Stimulated activated CD4-positive, alpha-beta T cell treated with anti-CD3 and anti-CD28 coated beads, Interleukin-1b, Interleukin-23, amount 100 ng/mL, for 1 hour (primary cell): ENCODE data around the gene ADAMTS20.
"Not testable (repeated sequence)": the region's sequence is repeated elsewhere in the genome, so short reads cannot be mapped to it uniquely, and the experiment has no call there.

Experiments
- DNase-seq, 2 donors: peaks; one replicate each; pipeline ENCODE4 v3.0.0-alpha.2; 2020; ENCODE audit warnings: low read depth in 2 of 2

ADAMTS20 gene

DNA sequence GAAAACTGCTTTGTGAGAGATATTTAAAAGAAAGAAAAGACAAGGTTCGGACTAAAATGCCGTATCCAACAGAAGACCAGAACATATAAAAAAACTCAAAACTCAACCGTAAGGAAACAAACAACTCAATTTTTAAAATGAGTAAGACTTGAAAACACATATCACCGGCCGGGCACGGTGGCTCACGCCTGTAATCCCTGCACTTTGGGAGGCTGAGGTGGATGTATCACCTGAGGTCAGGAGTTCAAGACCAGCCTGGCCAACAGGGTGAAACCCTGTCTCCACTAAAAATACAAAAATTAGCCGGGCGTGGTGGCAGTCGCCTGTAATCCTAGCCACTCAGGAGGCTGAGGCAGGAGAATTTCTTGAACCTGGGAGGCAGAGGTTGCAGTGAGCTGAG is 192.0 kb downstream of the ADAMTS20 start:
- DNase-seq = not testable (repeated sequence)

DNA sequence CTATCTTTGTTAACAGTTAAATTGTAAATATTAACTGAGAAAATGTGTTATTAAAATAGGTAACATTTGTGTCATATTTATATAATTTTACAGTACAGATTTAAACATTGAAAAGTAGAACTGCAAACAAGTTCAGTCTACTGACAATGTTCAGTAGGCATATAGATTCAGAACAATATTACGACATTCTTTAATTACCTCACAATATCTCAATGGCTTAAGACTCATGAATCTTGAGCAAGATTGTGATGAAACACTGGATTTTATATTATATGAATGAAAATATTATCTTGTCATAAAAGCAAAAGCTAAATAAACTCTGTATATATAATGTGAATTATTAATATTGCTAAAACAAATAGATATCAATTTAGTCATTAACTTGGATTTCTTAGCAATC is 194.9 kb downstream of the ADAMTS20 start:
- no peak for DNase-seq

DNA sequence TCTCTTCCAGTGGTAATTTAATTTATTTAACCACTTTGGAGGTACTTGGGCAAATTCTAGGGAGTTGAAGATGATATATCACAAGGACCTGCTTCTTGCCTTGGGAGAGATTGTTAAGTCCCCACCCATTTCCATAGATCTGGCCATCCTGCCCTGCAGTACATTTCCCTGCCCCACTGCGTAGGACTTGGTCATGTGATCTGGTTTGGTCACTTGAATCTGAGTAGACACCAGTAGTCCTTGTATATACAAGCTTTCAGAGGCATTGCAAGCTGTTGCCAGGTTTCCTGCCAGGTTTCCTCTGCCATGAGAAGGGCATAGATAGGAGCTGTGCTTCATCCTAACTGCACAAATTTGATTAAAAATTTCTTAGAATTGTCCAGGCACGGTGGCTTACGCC is 200.0 kb downstream of the ADAMTS20 start:
- DNase-seq = no peak

DNA sequence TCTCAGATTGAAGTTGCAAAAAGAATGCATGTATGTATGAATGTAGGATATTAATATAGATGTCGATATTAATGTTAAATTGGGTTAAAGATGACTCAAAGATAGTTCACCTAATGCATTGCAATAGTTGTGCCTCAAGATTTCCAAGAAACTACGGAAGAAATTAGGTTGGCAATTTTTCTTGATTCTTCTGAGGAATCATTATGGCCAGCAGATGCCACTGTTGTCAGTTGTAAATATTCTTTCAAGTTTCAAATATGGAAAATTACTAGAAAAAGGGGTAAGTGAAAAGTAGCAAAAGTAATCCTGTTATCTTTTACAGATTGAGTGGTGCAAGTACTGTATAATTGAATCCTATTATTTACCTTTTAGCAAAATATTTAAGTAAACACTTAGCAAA is 202.1 kb downstream of the ADAMTS20 start:
- DNase-seq = no peak

DNA sequence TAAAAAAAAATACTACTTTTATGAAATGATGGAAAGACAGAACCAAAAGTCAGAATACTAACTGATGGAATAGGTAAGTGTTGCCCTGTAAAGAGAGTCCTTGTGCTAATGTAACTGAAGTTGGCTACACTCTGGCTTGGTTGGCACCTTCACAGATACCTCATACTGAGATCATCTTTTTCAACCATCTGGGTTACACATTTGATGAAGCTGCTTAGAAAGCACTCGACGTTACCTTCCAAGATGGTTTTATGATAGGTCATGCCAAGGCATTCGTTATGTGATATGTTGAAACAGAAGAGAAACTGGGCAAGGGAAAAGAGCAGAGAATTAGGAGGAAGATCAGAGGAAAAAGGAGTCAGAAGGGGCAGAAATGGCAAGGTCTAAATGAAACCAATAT is 203.8 kb downstream of the ADAMTS20 start:
- no peak for DNase-seq

DNA sequence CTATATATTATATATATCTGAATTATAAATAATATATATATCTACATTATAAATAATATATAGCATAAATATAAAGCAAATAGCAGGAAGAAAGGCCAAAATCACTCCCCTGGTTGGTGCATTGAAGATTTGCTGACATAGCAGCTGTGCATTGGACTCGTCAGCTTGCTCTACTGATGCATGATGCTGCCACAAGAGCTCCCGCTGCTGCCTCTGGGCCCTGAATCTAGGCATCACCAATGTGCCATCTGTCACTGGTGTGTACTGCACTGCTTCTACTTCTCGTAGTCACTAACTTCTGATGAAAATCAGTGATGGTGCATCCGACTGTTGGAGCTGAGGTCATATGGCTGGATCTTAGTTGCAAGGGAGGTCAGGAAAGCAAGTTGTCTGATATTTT is 205.0 kb downstream of the ADAMTS20 start:
- DNase-seq = no peak

DNA sequence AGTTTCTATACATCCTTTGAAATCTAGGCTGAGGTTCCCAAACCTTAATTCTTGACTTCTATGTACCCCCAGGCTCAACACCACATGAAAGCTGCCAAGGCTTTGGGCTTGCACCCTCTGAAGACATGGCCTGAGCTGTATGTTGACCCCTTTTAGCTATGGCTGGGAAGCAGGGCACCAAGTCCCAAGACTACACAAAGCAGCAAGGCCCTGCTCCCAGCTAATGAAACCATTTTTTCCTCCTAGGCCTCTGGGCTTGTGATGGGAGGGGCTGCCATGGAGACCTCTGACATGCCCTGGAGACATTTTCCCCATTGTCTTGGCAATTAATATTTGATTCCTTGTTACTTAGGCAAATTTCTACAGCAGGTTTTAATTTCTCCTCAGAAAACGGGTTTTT is 207.0 kb downstream of the ADAMTS20 start:
- DNase-seq = no peak

DNA sequence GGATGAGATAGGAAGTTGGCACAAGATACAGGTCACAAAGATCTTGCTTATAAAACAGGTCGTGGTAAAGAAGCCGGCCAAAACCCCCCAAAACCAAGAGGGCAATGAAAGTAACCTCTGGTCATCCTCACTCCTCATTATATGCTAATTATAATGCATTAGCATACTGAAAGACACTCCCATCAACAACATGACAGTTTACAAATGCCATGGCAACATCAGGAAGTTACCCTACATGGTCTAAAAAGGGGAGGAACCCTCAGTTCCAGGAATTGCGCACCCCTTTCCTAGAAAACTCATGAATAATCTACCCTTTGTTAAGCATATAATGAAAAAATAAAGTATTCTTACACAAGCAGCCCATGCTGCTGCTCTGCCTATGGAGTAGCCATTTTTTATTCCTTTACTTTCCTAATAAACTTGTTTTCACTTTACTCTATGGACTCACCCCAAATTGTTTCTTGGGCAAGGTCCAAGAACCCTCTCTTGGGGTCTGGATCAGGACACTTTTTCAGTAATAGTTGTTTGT is 210.2 kb downstream of the ADAMTS20 start:
- DNase-seq = not testable (repeated sequence)

DNA sequence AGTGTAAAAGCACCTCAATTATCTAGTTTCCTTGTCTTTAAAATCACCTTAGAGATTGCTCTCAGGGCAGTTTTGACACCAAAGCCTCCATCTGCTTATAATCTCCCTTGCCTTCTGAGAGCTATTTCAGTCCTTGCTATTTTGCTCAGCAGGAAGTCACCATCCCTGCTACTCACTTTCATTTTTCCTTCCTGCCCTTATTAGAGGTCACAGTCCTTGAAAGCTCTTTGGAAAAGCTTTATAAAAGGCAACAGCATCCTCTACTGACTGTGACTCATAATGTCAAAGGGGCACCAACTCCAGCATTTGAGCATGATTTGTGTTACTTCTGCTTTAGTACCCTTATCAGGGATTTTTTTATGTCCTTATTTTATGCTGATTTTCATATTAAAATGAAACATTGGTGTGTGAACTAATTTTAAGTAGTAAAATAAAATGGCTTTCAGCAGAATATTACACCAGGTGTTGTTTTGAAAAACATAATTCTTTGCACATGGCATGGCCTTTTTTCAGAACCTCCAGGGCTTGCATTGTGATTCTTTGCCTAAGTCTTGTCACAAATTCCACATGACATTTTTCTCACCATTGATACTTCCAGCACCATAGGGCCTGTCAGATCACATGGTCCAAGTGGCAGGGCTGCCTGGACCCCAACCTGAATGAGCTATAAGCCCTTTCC is 213.0 kb downstream of the ADAMTS20 start:
- DNase-seq = no peak

DNA sequence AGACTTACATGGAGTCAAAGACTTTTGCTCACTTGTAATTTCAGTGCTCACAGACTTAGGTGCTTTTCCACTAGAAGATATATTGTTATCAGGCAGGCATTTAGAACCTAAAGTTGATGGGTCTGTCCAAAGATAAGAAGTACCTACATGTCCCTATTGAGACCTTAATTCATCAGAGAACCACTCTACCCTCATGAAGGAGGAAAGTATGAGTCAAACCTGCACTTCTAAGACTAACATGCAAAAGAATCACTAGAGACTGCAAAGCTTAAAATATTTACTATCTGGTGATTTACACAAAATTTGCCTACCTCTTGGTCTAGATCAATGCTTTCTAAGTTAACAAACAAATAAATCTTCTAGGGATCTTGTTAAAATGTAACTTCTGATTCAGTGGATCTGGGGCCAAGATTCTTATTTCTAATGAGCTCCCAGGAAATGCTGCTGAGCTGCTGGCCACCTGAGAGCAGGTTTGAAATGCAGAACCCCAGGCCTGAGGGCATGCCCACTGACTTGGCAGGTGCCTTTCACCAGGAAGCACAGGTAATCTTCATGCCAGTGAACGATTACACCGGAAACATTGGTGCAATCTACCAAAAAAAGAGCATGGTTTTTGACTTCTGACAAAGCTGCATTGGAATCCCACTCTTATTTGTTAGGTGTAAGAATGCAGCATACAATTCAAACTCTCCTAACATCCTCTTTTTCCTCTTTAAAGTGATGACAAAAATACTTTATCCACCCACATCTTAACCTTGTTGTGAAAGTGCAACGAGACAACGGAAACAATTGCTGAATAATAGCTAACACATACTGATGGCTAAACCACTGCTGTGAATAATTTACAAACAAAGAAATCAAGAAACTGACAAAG is 214.2 kb downstream of the ADAMTS20 start:
- DNase-seq = no peak

DNA sequence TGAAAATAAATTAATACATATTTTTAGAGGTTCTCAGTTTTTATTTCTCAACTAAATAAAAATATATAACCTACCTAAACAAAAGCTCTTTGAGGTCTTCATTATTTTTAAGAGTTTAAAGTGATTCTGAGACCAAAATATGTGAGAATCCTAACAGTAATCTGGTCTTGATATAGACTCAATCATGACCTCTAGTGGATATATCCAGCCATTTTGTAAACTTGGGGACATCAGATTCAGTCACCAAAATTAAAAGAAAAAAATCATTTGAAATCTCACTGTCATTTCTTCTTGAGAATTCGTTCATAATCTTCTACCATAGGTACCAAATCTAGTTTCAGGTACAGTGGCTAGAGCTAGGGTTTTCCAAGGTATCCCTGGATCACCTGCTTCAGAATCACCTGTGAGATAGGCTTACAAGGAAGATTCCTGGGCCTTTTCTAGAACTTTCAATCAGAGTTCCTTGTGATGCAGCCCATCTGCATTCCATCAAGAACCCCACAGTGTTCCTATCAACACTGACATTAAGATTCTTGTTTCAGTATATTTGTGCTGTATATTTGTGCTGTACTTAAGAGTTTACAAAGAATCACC is 214.9 kb downstream of the ADAMTS20 start:
- no peak for DNase-seq

DNA sequence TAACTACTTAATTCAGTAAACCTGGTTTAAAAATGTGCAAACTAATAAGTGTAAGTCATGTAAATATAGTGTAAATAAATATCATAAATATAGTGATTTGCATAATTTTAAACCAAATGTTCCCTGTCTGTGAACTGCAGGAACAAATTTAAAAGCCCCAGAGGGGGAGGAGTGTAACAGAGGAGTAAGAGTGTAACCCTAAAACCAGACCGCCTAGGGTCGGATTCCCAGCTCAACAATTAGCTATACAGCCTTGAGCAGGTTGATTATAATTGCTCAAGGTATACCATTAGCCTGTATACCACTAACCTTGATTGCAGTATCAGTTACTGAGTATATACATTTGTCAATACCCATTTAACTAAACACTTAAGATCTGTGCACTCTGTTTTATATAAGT is 218.4 kb downstream of the ADAMTS20 start:
- DNase-seq = no peak

DNA sequence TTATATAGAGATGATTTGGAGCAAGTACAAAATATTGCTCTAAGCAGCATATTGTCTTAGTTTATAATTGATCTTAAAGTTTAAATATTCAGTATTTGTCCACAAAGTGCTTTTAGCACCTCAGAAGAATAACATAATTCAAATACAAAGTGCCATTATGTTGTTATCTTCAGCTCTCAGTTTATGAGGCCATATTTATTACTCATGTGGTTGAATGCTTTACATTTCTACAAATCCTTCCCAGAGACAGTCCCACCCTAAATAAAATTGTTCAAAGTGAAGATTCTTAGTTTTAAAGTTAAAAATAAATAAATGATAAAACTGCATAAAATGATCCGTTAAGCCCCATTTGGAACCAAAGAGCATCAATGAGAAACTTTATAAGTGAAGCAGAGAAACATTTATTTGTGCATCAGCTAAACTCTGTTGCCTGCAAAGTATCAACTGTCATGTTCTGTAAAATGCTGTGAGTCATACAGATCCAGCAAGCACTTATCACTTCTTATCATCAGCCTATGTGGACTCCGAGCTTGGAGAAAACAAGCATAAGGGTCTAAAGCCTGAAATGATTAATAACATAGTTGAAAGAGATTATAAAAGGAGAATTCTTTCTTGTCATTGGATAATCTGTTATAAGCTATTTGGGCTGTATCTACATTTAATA is 218.9 kb downstream of the ADAMTS20 start:
- DNase-seq = no peak

DNA sequence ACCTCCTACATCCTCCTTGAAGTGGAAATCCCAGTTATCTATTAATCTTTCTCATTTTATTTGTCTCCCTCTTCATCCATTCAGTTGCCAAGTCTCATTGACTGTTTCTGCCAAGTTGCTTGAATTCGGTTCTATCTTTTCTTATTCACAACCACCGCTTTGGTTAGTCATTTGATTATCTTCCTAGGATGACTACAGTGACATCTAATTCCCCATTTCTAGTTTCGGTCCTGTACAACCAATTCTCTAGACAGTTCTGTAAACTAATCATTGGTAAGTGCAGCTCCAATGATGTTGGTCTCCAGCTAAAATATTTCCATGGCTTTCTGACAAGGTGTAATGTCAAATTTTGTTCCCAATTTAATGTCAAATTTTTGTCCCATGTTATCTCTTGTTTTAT is 220.1 kb downstream of the ADAMTS20 start:
- no peak for DNase-seq

DNA sequence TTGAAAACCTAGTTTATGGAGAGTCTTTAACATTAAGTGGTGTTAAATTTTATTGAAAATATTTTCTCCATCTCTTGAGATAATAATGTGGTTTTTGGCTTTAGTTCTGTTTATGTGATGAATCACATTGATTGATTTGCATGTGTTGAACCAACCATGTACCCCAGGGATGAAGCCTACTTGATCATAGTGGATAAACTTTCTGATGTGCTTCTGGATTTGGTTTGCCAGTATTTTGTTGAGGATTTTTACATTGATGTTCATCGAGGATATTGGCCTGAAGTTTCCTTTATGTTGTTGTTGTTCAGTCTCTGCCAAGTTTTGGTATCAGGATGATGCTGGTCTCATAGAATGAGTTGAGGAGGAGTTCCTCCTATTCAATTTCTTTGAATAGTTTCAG is 222.6 kb downstream of the ADAMTS20 start:
- no peak for DNase-seq

DNA sequence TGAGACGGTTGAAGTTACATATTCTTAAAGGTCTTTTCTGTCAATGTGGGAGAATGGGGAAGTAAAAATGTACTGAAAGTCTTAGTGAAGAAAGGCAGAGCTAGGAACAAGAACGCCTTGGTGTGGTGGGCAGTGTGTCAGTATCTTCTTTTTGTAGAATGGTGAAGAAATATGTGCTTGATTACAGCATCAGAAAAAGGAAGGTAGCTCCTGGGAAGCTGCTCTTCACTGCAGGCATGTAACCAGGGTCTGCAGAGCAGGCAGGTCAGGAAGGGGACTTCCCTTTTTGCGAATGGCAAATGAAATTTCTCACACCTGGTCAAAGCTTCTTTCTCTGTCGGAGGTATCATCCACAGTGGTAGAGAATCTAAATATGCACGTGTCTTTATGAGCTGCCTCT is 226.2 kb downstream of the ADAMTS20 start:
- no peak for DNase-seq

DNA sequence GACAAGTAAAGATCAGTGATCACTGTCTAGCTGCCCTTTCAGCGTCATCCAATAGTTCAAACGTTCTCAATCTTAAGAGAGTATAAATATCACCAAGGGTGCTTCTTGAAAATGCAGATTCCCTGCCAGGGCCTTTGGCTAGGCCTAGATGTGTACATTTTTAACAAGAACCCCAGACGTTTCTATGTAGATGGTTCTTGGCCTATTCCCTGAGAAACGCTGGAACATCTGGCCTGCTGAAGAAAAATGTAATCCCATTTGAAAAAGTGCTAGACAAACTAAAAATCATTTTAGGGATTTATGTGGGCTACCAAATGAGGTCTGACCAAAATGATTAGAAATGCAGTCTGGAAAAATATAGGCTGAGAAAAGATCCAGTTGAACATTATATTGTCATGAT is 231.7 kb downstream of the ADAMTS20 start:
- DNase-seq = no peak

DNA sequence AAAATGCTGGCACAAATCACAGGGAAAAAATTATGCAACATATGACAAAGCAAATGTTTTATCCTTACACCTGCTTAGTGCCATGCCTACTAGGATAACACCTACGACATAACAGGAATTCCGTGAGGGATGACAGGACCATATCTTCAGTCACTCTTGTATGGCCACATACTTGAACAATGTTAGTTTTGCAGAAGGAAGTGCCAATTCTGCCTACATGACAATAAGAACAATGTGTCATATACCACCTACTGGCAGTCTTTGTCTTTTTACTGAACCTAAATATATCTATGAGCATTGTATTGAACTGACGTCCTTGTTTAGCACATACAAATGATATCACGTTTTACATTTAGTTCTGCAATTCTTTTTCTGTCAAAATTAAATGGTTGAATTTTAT is 234.0 kb downstream of the ADAMTS20 start:
- no peak for DNase-seq

DNA sequence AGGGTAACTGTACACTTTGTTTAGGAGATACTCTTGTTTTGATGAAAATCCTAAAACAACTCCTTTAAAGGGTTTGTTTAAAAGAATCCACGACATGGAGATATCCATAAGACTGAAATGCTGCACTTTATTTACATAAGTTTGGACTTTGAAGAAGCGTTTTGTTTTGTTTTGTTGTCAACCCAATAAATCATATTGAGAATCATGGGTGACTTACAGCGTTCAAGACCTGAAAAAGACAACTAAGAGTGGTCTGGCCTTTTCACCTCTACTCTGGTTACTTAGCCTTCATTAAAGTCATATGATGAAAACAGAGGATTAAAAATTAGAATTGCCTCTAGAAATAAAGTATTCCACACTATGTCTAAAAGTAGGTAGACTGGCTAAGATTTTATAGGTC is 234.8 kb downstream of the ADAMTS20 start:
- DNase-seq = no peak

DNA sequence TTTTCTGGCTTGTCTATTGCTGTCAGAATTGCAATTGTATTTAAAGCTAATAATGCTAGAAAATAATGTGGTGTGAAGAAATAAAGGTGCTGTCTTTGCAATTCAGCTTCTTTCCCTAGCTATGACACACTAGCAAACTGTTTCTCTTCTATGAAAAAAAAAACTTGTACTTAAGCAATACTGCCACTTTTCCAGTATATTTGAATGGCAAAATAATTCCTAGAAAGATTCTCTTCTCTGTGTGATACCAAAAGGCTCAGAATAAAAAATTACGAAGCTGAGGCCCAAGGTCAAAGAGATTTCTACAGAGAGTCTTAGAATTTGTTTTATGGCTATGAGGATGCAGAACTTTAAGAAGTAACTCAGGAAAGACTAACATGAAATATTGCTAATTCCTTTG is 235.5 kb downstream of the ADAMTS20 start:
- no peak for DNase-seq

DNA sequence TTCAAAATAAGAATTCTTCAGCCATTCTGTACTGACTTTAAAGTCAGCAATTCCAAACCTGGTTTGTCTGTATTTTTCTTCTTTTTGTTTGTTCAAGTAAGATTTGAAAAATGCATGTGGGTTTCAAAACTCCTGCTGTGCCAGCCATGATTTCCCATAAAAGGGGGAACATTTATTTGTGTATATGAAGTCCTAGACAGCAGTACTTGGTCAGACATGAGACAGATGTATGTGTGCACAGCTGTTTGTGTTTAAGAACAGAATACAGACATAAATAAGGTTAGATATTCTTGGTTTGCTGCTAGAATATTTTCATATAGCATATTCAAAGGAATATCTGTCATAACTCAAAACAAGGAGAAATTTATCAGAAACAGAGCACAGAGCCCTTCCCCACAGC is 236.0 kb downstream of the ADAMTS20 start:
- DNase-seq = no peak

DNA sequence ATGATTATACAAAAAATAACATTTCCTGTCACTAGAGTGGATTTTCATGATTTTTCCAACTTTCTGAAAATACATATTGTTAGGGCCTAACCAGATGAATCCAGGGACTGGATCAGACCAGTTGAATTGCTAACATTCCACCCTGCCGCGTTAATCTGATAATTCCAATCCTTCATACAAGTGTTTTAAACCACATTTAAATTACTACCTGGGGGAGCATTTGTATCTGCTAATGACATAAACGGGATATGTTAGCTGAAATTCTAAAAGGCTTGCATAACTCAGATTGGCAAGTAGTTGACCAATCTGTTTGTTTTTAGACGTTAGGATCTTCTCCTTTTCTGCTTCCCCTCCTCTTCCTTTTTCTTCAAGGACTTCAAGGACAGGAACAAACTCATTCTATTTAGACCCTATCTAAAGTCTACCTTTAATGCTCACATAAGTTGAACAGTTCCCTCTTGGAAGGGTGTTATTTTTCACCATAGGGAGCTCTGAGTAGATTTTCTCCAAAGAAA is 239.0 kb downstream of the ADAMTS20 start:
- DNase-seq = no peak
